K562 (cell line): Measurements from ENCODE around the gene PSMC6. TPM values are rescaled to one million over a fixed set of nuclear protein-coding genes. Genes with fewer than 3 reads are reported as not detected.

Experiments
- CHD7 ChIP-seq: fragments of 200-600 bp; sonication (generic); IDR thresholded peaks from one replicate; pipeline ENCODE4 v1.6.1; 2012; ENCODE audit warnings: mild to moderate bottlenecking, low read depth, low read length, inconsistent platforms
- CREB1 ChIP-seq, 2 experiments: sonication (generic) in 1 of 2; formaldehyde crosslinking in 1 of 2; IDR thresholded peaks; 2 replicates each; pipeline versions ENCODE4 v1.6.1 to v1.8.0; 2012 to 2022; ENCODE audit warnings: inconsistent platforms in 1 of 2, mild to moderate bottlenecking in 1 of 2, missing genetic modification reagents in 1 of 2, moderate library complexity in 1 of 2
- DACH1 ChIP-seq: fragments of 450-650 bp; IDR thresholded peaks from 2 replicates; pipeline ENCODE4 v1.6.1; 2018; ENCODE audit not compliant: partially characterized antibody
- FOS ChIP-seq: IDR thresholded peaks from 3 replicates; pipeline ENCODE4 v1.6.1; 2011; ENCODE audit not compliant: insufficient read length; ENCODE audit errors: extremely low read depth
- GATAD2A ChIP-seq: fragments of 450-650 bp; IDR thresholded peaks from 2 replicates; pipeline ENCODE4 v1.6.1; 2017
- NR3C1 ChIP-seq: sonication (generic); formaldehyde crosslinking; IDR thresholded peaks from 2 replicates; pipeline ENCODE4 v1.8.1; 2022; ENCODE audit warnings: missing genetic modification reagents
- PPARD ChIP-seq: fragments of 250-450 bp; sonication (Bioruptor Pico); IDR thresholded peaks from 2 replicates; pipeline ENCODE4 v1.8.0; 2022; ENCODE audit warnings: inconsistent platforms, mild to moderate bottlenecking, moderate library complexity
- SREBF2 ChIP-seq: sonication (generic); formaldehyde crosslinking; IDR thresholded peaks from 2 replicates; pipeline ENCODE4 v1.4.0; 2020; ENCODE audit warnings: mild to moderate bottlenecking, missing genetic modification reagents
- SUPT5H ChIP-seq: fragments of 450-650 bp; IDR thresholded peaks from 2 replicates; pipeline ENCODE4 v1.6.1; 2016
- YY1 ChIP-seq, 3 experiments: IDR thresholded peaks; 2 replicates each; pipeline ENCODE4 v1.6.1; 2011; ENCODE audit warnings: low read length in 2 of 3, mild to moderate bottlenecking in 2 of 3, moderate library complexity in 2 of 3, borderline replicate concordance in 1 of 3, control low read depth in 1 of 3, low read depth in 1 of 3; ENCODE audit not compliant: insufficient read depth in 3 of 3, insufficient replicate concordance in 2 of 3, control insufficient read depth in 1 of 3, insufficient read length in 1 of 3; ENCODE audit errors: extremely low read depth in 1 of 3
- ZNF311 ChIP-seq: fragments of 250-450 bp; sonication (Bioruptor Pico); IDR thresholded peaks from 2 replicates; pipeline ENCODE4 v1.4.0; 2020; ENCODE audit warnings: mild to moderate bottlenecking, moderate library complexity
- ZNF589 ChIP-seq: fragments of 200-800 bp; sonication (Bioruptor generic); IDR thresholded peaks from 2 replicates; pipeline ENCODE4 v1.6.1; 2016; ENCODE audit warnings: low read depth, missing genetic modification characterization, missing compliant biosample characterization
- polyA plus RNA-seq, 8 experiments: library from polyadenylated mRNA; depleted of rRNA in 4 of 8; stranded (reverse) in 5 of 8; unstranded in 3 of 8; fragments of >200 nt; fragmentation: Nextera tagmentation in 2 of 8; fragmentation: Illumina TruSeq in 1 of 8; extraction: Ambion mirVana in 2 of 8; extraction: Trizol in 1 of 8; gene quantifications; 2 replicates each; pipeline versions ENCODE4 v1.2.1 to v1.2.3, GENCODE V29; 2011 to 2014; ENCODE audit warnings: inconsistent platforms in 1 of 8, missing spikeins in 1 of 8
- total RNA-seq, 7 experiments: library from RNA; depleted of rRNA in 6 of 7; stranded (reverse); fragments of >200 nt in 6 of 7; fragmentation: Illumina TruSeq in 2 of 7; extraction: Trizol in 2 of 7; gene quantifications; 2 replicates each; pipeline versions ENCODE4 v1.2.1 to v1.2.3, GENCODE V29; 2011 to 2021; ENCODE audit warnings: low replicate concordance in 1 of 7
- TF ChIP-seq, protein P1 (sequence below): fragments of 250-450 bp; sonication (Bioruptor Pico); IDR thresholded peaks from 2 replicates; pipeline ENCODE4 v1.5.0; 2021; ENCODE audit warnings: mild to moderate bottlenecking, borderline replicate concordance

The PSMC6 gene
- total and polyA plus RNA-seq, 9 of the 15 experiments (the other 6 are each of a cell fraction or from before 2014, with no cell fraction given) = 91.4 to 224 (median 182) TPM

DNA sequence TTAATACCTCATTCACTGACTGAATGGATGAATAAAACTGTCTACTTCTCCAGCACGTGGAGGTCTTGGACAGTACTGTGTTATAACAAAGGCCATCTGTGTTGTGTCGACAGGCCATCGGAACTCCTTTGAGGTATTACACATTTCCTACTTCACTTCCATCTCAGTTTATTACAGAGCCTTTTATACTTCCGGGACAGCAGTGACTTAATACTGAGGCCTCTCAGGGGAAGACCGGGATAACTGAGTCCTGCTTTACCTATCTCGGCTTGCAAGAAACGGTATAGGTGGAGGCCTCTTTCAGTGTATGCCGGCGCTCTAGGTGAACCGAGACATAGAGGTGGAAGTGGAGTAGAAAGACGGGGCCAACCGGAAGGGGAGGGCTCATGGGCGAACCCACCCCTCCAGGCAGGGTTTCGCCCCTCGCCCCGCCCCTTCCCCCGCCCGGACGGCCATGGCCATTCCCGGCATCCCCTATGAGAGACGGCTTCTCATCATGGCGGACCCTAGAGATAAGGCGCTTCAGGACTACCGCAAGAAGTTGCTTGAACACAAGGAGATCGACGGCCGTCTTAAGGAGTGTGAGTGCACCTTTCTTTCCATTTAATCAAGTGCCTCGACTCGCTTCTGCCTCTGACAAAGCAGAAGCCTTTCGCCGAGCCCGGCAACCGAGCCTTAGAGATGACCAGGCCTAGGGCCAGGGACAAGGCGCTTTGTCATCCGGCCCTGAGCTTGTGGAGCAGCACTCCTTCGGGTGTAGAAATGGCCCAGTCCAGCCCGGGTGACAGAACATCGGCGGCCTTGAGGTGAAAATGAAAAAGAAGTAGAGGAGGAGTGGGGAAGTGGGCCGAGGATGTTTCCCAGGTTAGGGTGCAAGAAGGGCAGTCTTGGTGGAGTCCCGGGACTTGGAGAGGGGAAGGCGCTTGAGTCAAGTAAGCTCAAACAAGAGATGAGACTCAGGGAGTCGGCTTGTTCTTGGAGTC is at the start of gene PSMC6 (continued):
- TF ChIP-seq, protein P1, sequence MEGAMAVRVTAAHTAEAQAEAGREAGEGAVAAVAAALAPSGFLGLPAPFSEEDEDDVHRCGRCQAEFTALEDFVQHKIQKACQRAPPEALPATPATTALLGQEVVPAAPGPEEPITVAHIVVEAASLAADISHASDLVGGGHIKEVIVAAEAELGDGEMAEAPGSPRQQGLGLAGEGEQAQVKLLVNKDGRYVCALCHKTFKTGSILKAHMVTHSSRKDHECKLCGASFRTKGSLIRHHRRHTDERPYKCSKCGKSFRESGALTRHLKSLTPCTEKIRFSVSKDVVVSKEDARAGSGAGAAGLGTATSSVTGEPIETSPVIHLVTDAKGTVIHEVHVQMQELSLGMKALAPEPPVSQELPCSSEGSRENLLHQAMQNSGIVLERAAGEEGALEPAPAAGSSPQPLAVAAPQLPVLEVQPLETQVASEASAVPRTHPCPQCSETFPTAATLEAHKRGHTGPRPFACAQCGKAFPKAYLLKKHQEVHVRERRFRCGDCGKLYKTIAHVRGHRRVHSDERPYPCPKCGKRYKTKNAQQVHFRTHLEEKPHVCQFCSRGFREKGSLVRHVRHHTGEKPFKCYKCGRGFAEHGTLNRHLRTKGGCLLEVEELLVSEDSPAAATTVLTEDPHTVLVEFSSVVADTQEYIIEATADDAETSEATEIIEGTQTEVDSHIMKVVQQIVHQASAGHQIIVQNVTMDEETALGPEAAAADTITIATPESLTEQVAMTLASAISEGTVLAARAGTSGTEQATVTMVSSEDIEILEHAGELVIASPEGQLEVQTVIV (CRISPR knock-in tag) = no peak
- TF ChIP-seq PPARD (CRISPR knock-in tag) = no peak
- no peak for TF ChIP-seq SREBF2 (CRISPR knock-in tag)
- TF ChIP-seq DACH1 = no peak
- TF ChIP-seq YY1 (IDR thresholded peaks at IDR 0.05; ENCODE audit: borderline replicate concordance in 1 of 3, control insufficient read depth in 1 of 3, extremely low read depth in 1 of 3, insufficient read depth in 3 of 3, insufficient read length in 1 of 3, insufficient replicate concordance in 2 of 3, low read depth in 1 of 3, low read length in 2 of 3) = peak; percentile 64 to 97 (median 92)
- no peak for TF ChIP-seq CREB1 (IDR thresholded peaks at IDR 0.05)
- no peak for TF ChIP-seq CREB1 (CRISPR knock-in tag; IDR thresholded peaks at IDR 0.05)
- TF ChIP-seq SUPT5H = peak; percentile 89
- no peak for TF ChIP-seq CHD7
- no peak for TF ChIP-seq ZNF589 (CRISPR knock-in tag)
- no peak for TF ChIP-seq NR3C1
- no peak for TF ChIP-seq FOS
- no peak for TF ChIP-seq ZNF311 (CRISPR knock-in tag)
- TF ChIP-seq GATAD2A = no peak
